OCI-LY1 (cell line): Measurements from ENCODE around the gene SLC37A1.

Experiments used
- EZH2 ChIP-seq: fragments of 200-600 bp; sonication (generic), shearing (Covaris generic); IDR thresholded peaks from 2 replicates; pipeline ENCODE4 v1.8.0; 2017; ENCODE audit warnings: borderline replicate concordance, mixed run types, mild to moderate bottlenecking, antibody characterized with exemption, low read length, moderate library complexity, mixed read lengths
- TF ChIP-seq, protein P1 (sequence below): fragments of 200-600 bp; sonication (generic), shearing (Covaris generic); IDR thresholded peaks from 2 replicates; pipeline ENCODE4 v1.5.1; 2017; ENCODE audit warnings: mild to moderate bottlenecking, antibody characterized with exemption, low read length, moderate library complexity, mixed read lengths

DNA sequence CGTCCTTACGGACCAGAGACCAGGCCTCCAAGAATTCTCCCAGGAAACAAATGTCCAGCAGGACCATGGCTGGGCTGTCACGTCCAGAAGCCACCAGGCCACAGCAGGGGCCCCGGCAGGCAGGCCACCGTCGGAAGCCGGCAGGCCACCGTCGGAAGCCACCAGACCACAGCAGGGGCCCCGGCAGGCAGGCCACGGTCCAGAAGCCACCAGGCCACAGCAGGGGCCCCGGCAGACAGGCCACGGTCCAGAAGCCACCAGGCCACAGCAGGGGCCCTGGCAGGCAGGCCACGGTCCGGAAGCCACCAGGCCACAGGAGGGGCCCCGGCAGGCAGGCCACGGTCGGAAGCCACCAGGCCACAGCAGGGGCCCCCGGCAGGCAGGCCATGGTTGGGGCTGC lies 72.8 kb downstream of the SLC37A1 start:
- TF ChIP-seq, protein P1, sequence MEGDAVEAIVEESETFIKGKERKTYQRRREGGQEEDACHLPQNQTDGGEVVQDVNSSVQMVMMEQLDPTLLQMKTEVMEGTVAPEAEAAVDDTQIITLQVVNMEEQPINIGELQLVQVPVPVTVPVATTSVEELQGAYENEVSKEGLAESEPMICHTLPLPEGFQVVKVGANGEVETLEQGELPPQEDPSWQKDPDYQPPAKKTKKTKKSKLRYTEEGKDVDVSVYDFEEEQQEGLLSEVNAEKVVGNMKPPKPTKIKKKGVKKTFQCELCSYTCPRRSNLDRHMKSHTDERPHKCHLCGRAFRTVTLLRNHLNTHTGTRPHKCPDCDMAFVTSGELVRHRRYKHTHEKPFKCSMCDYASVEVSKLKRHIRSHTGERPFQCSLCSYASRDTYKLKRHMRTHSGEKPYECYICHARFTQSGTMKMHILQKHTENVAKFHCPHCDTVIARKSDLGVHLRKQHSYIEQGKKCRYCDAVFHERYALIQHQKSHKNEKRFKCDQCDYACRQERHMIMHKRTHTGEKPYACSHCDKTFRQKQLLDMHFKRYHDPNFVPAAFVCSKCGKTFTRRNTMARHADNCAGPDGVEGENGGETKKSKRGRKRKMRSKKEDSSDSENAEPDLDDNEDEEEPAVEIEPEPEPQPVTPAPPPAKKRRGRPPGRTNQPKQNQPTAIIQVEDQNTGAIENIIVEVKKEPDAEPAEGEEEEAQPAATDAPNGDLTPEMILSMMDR = no peak
- no peak for TF ChIP-seq EZH2
